HG03432 (cell line): ENCODE measurements around the gene TMEM143.
"Not testable (repeated sequence)": the region's sequence is repeated elsewhere in the genome, so short reads cannot be mapped to it uniquely, and the experiment has no call there.

ENCODE experiments used
- ATAC-seq: cut with Tn5 transposase; IDR thresholded peaks from one replicate; pipeline ENCODE4 v1.9.1; 2021; ENCODE audit warnings: mild to moderate bottlenecking, moderate library complexity; ENCODE audit not compliant: unreplicated experiment

TMEM143 gene

DNA sequence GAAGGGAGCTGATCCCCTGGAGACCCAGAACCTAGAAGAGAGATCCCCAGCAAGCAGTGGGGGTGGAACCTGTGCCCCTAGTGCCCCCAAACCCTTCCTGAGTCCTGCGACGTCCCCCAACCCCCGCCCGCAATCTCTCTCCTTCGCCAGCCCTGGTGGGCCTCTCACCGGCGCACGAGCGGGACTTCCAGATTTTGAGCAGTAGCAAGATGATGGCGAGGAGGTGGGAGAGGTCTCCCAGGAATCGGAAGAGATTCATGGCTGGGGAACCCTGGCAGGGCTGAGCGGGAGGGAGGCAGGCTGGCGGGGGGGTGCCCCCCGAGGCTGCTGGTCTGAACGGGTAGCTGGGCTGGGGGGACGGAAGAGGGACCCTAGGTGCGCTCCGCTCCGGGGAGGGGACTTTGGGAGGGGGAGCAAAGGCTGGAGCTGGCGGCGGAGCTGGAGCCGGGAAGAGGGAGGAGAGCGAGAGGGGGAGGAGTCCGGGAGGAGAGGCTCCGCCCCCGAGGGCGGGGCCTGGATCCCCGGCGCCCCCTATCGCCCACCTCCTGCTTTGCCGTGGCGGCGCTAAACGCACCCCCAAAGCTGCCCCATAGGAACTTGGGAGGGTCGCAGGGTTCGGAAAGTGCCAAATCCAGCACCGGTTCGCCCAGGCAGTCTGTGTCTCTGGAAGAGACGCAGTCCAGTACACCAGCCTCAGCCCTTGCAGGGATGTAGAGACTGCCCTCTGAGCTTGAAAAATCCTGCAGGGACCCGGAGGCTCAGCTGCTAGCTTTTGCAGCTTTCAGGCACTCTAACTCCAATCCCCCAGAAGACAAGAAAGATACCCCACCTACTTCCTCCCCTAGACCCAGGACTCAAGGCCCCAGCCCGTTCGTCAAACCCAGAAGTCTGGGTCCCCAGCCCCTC, 27.6 kb upstream of the TMEM143 start, which contains the start of gene KDELR1:
TSS of gene KDELR1 (minus strand) at position 452 of the 906 bp plus-strand sequence. CDS start at position 259, 193 bp downstream.
- ATAC-seq: peak; percentile 67

DNA sequence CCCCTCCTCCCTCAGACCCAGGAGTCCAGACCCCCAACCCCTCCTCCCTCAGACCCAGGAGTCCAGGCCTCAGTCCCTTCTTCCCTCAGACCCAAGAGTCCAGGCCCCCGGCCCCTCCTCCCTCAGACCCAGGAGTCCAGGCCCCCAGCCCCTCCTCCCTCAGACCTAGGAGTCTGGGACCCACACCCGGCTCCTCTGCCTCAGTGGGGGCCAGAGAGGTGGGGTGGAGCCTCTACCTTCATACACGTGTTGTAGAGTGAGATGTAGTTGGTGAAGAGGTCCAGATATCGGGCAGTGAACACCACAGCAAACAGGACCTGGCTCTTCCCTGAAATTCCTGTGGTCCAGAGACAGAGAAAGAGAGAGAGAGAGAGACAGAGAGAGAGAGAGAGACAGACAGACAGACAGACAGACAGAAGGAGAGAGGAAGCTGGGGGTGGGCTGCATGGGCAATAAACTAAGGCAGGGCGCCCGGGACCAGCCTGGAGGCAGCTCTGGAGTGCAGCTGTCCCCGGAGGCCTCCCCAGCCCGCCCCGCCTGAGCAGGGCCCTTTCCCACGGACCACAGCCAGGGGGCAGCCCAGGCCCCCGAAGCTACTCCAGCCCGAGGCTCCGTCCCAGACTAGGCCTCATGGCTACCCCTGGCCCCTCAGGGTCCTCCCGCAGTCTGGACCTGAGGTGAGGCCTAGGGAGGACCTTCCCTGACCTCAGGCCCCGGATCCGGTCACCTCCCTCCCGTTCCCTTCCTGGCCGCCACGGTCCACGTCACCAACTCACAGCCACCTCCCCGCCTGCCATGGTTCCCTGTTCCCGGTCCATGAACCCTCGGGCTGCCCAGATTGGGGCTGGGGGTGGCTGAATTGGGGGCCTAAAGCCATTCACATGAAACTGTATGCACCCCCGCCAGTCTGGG, 26.7 kb upstream of the TMEM143 start:
- peak; percentile 39 for ATAC-seq

DNA sequence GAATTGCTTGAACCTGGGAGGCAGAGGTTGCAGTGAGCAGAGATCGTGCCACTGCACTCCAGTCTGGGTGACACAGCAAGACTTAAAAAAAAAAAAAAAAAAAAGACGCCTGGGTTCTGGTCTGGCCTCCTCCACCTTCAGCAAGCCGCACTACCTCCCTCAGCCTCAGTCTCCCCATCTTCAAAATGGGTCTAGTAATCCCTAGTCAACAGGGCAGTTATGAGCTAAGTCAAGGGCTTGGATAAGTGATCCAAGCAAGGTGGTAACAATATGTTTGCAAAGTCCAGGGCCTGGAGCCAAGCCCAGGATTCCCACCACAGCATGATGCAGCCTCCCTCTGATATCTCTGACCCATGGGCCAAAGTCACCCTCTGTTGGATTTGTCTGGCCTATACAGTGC, 23.2 kb upstream of the TMEM143 start:
- ATAC-seq: no peak

DNA sequence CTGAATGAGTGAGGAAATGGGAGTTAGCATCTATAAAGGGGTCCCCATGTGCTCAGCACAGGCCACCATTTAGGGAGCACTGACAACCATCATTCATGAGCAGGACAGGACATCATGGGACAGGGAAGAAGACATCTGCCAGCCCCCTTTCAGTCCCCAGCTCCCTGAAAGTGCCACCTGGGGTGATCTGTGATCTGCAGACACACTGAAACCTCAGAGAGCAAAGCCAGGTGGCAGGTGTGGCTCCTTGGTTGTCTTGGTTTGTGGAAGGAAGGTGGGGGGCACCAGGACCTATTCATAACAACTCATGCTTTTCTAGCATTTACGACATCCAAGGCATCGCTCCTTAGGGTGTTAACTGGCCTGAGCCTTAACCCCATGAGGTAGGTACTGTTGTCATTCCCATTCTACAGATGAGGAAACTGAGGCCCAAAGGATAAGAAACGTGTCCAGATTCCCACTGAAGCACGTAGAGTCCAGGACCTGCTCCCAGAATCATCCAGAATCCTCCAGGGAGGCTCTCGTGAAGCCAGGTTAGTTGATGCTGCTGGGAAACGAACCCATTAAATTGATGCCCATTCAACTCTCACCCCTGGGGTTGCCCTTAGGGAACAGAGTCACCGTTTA, 21.8 kb upstream of the TMEM143 start:
- ATAC-seq: no peak

DNA sequence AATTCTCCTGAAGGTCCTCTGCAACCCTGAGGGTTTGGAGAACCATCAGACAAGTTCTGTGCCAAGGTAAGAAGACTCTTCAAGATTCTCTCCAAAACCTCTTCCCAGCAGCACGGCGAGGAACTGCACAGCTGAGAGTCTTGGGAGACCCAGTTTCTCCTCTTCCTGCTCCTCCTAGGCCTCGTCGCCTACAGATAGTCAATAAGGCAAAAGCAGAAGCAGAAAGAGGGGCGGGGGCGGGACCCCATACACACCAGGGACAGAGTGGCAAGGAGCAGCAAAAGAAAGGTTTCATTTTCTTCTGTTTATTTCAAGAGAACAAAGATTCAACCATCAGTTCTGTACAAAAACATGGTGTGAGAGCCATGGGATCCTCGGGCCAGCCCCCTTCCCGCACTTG, 18.5 kb upstream of the TMEM143 start:
- ATAC-seq: no peak

DNA sequence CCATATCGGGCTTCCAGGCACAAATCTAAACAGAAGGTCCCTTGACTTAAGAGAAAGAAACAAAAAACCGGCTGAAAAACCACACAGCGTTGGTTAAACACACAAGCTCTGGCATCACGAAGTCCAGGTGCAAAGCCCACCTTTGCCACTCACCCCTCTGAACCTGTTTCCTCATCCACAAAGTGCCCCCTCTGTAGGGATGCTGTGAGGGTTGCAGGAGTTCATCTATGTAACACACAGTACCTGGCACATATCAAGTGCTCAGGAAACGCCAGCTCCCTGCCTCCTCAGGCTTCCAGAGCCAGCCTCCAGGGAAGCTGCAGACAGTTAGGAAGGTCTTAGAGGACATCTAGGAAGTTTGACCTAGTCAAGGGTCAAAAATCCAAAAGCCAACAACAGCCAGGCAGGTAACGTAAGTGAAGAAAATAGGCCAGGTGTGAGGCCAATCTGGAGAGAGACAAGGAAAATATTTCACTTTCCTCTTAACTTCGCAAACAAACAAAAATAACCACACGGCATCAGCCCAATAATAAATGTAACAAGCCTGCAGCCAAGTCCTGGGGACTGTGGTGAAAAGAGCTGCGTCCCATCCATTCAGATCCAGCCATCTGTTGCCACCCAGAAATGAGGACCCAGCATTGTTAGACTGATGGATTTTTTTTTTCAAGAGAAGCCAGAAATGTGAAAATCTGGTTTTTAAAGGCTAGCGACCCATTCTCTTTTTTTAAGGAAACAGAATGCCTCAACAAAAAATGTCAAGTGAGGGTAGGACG, 17.6 kb upstream of the TMEM143 start:
- ATAC-seq: no peak

DNA sequence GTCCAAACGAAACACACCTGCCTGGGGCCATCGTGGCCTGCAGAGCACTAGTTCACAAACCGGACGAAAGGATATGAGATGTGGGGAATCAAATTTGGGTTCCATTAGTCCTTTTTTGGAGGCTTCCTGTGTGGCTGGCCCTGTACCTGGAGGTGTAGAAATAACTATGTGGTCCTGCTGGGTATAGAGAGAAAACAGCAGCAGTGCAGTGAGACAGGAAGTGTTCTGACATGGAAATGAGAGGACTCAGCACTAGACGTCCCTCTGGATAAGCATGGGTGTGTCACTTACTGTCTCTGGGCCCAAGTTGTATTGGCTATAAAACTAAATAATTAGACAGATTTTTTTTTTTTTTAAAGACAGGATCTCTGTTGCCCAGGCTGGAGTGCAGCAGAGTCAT, 15.3 kb upstream of the TMEM143 start:
- ATAC-seq: no peak

DNA sequence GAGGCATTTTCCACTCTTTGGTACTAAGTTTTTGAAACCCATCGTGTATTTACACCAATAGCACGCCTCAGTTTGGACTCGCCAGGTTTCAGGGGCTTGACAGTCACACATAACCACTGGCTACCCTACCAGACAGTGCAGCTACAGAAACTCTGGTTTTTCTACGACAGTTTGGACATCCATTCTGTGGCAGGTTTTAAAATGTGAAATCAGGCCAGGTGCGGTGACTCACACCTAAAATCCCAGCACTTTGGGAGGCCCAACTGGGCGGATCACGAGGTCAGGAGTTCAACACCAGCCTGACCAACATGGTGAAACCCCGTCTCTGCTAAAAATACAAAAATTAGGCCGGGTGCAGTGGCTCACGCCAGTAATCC, 14.4 kb upstream of the TMEM143 start:
- no peak for ATAC-seq

DNA sequence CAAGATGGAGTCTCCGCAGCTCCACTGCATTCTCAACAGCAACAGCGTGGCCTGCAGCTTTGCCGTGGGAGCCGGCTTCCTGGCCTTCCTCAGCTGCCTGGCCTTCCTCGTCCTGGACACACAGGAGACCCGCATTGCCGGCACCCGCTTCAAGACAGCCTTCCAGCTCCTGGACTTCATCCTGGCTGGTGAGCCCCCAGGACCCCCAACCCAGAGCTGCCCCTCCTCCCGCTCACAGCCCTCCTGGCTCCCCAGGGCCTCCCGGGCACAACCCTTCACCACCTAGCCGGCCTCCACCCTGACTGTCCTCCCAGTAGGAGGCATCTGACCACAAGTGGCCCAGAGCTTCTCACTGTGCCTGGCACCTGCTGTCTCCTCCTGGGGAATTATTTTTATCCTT, 9.8 kb upstream of the TMEM143 start:
- no peak for ATAC-seq

DNA sequence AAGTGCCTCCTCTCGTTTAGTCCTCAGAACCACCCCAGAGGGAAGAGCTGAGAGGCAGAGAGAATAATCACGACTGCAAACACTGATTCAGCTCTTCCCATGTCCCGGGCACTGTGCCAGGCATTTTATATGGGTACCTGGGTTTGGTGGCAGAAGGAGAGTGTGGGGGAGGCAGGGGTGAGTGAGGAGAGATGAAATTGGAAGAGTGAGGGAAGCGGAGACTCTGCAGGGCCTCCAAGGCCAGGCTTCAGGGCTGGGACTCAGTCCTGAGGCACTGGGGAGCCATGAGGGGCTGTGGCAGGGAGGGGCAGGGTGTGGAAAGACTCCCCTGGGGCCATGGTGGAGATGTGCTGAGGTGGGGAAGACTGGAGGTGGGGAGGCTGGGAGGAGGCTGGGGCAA, 9.2 kb upstream of the TMEM143 start:
- ATAC-seq: no peak

DNA sequence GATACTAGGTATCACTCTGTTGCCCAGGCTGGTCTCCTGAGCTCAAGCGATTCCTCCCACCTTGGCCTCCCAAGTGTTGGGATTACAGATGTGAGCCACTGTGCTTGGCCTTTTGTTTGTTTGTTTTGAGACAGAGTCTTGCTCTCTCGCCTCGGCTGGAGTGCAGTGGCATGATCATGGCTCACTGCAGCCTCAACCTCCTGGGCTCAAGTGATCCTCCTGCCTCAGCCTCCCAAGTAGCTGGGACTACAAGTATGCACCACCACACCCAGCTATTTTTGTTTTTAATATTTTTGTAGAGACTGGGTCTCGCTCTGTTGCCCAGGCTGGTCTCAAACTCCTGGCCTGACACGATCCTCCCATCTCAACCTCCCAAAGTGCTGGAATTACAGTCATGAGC, 8.0 kb upstream of the TMEM143 start:
- not testable (repeated sequence) for ATAC-seq

DNA sequence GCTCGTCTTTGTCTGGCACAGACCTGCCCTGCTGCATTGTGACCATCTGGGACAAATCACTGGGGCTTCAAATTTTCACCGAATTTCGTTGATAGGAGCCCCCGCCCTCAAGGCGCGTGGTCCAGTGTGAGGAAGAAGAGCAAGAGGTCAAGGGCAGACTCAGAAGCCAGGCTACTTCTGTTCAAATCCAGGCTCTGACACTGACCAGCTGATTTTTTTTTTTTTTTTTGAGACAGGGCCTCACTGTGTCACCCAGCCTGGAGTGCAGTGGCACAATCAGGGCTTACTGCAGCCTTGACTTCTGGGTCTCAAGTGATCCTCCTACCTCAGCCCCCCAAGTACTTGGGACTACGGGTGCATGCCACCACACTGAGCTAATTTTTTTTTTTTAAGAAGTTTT, 7.6 kb upstream of the TMEM143 start:
- ATAC-seq: no peak

DNA sequence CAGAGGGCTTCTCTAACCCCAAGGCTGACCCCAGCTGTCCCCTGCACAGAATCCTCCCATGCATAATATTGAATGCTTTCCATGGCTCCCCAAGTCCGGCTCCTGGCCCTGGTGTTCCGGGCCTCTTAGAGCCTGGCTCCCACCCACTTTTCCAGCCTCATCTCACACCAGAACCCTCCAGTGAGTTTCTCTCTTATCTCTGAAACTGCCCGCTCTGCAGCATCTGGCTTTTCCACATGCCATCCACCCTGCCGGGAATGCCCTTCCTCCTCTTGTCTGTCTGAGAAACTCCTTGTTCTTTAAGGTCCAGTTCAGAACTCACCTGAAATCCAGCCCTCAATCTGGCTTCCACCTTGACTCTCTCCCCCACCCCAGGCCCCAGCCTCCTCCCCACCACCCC, 7.2 kb upstream of the TMEM143 start:
- no peak for ATAC-seq

DNA sequence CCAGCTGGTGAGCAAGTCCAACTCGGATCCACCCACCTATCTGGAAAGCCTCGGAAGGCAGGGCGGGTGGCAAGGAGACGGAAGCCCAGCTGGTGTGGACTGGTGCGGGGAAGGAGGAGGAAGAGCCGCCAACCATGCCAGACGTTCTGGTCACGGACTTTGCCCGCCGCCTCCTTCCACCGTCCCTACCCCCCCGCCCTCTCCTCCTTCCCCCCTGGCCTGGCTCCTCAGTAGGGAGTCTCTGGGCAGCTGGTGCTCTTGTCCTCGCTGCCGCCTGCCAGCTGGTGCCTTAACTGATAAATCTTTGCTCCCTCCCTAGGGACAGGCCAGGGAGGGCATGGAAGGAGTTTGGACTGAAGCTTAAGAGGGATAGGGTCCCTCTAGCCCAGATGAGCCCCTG, 5.2 kb upstream of the TMEM143 start:
- no peak for ATAC-seq

DNA sequence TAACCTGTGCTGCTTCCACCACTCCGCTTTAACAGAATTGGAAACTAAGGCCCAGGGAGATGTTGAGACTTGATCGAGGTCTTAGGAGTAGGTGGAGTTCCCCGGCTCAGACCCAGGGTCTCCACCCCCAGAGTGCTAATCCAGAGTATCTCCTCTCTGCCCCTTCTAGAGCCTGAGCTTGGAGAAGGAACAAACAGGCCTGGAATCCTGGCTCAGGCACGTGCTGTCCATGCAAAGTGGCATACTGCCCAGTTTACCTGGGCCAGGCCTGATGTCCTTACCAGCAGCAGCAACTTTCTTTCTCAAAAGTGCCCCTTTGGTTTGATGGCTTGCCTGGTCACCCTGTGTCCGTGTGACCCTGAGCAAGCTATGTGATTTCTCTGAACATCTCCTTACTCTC, 4.1 kb upstream of the TMEM143 start:
- no peak for ATAC-seq

DNA sequence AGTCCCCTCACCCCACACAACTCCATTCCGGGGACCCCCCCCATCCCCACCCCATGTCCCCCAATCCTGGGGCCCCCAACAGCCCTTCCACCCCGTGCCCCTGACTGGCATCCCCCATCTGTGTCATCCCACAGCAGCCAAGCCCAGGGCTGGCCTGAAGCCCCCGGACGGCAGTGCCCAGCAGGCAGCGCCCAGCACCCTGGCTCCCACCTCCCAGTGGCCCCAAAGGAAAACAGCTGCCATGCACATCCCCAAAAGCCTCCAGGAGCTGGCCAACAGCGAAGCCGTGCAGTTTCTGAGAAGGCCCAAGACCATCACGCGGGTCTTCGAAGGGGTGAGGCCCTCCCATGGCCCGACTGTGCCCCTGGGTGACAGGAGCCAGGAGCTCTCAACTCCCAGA, 1.9 kb upstream of the TMEM143 start:
- no peak for ATAC-seq

DNA sequence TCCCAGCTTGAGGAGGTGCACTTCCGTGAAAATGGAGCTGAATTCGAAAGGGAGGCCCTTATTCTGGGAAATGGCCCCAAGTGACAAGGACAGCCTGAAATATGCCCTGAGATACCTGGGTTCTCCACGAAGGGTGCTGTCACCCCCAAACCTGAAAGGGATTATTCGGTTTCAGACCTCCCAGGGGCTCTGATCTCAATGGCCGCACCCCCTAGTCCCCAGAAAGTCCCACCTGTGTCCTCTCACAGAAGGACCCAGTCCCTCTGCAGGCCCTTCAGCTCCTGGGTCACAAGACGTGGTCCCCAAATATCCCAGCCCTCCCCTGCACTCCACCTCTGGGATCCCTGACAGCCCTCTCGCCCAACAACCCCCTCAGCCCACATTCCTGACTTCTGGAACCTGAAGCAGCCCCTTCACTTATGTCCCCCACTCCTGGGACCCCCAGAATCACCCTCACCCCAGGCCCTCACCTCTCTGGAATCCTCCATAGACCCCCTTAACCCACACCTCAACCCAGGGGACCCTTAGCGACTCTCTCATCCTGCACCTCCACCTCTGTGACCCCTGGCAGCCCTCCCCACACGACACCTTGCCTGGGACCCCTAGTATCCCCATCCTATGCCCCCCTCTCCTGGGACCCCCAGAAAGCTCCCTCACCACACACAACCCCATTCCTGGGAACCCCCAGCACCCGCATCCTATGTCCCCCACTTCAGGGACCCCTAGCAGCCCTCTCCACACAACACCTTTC, 1.0 kb upstream of the TMEM143 start:
- no peak for ATAC-seq

DNA sequence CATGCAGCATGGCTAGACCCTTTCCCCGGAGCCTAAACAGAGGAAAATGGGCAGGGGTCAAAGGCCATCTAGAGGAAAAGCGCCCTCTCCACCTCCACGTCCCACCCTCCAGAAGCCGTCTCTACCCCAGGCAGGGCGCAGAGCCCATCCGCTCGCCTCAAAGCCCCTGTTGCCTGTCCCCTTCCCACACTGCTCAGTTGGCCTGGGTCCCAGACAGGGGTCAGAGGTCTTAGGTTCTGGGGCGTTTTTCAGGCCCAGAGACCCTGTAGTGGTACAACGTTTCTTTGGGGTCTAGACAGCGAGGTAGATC, 285 bp downstream of the TMEM143 start:
- peak; percentile 8 for ATAC-seq

DNA sequence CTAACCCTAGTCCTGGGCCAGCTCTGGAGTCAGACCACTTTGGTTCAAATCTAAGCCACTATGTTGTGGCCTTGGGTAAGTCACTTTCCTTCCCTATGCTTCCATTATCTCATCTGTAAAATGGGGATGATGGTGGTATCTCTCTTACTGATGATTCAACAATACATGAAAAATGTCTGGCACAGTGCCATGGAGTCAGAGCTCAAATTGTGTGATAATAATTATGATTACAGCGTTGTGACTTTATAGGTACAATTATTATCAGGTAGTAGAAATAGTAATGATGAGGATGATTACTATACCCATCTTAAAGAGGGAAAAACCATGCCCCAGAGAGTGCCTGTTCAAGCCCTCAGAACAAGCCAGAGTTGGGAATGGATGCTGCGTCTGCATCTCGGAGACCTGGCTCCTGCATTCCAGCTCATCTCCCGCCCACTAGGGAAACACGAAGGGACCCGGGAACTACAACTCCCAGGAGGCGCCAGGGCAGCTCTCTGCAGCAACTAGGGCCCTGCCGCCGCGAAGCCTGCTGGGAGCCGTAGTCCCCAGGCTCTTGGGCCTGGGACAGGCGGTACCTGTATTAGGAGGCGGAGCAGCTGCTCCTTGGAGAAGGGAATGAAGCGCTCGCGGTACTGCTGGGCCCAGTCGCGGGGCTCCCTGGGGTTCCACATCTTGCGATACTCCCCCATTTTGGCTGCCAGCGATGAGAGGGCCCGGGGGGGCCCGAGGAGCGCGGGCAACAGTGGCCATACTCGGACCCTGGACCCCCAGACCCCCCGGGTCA, 832 bp downstream of the TMEM143 start:
- ATAC-seq: peak; percentile 56
